GM18951 (cell line): ENCODE data around the gene LILRB5.
A peak's percentile ranks its signal among the peaks of the same experiment; 100 is the strongest.
"Not testable (repeated sequence)": the region's sequence is repeated elsewhere in the genome, so short reads cannot be mapped to it uniquely, and the experiment has no call there.

ENCODE experiments used
- POLR2A ChIP-seq: IDR thresholded peaks from 4 replicates; pipeline ENCODE4 v1.6.1; 2011; ENCODE audit warnings: mild to moderate bottlenecking; ENCODE audit not compliant: insufficient read length, insufficient read depth; ENCODE audit errors: extremely low read depth
- in situ Hi-C: fragments of 300-500 bp; cut with MboI; formaldehyde crosslinking; loops from one replicate; pipeline ENCODE4 v1.12.0; 2022; ENCODE audit warnings: low sequenced_read_pairs, mixed read lengths, inconsistent platforms; ENCODE audit not compliant: unreplicated experiment

LILRB5 gene

DNA sequence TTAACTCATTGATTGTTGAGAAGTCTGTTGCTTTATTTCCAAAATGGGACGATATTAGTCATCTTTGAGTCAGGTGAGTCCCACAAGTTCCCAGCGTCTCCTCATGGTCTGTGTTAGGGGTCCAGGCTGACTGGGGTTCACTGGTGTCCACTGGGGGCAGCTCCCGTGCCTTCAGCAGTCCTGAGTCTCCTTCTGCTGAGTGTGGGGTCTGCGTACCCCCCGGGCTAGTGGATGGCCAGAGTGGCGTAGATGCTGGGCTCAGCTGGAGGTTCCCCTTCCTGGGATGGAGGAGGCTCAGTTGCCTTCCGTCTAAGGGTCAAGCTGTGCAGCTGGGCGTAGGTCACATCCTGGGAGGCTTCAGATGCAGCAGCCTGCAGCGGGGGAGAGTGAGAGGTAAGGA, 40.2 kb downstream of the LILRB5 start:
- in situ Hi-C loops = no loop called here
- TF ChIP-seq POLR2A = no peak

DNA sequence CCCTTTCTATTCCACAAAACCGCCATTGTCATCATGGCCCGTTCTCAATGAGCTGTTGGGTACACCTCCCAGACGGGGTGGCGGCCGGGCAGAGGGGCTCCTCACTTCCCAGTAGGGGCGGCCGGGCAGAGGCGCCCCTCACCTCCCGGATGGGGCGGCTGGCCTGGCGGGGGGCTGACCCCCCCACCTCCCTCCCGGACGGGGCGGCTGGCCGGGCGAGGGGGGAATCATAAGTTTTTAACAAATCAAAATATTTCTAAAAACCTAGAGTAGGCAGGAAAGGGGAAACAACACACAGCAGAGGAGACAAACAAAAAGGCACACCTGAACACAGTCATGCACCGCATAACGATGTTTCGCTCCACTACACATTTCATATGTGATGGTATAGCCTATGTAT, 42.3 kb downstream of the LILRB5 start:
- in situ Hi-C loops = not testable (repeated sequence)

DNA sequence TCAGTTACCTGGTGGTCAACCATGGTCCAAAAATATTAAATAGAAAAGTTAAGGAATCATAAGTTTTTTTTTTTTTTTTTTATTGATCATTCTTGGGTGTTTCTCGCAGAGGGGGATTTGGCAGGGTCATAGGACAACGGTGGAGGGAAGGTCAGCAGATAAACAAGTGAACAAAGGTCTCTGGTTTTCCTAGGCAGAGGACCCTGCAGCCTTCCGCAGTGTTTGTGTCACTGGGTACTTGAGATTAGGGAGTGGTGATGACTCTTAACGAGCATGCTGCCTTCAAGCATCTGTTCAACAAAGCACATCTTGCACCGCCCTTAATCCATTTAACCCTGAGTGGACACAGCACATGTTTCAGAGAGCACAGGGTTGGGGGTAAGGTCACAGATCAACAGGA, 42.9 kb downstream of the LILRB5 start:
- in situ Hi-C loops = not testable (repeated sequence)

DNA sequence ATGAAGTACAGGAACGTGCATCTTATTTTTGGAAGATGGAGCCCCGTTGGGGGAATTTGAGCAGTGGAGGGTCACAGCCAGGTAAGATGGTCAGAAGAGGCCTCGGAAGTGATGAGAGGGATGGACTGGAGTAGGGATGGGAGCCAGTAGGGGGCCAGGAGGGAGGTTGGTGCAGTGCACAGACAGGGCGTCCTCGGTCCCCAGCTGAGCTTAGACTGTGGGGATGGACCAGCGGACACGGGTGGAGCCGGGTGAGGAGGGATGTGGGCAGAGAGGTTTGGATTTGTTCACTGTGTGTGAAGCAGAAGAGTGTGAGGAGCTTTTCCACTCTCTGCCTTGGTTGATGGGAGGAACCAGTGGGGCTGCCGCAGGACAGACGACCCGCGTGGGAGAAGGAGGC, 45.8 kb downstream of the LILRB5 start:
- no peak for TF ChIP-seq POLR2A
- in situ Hi-C loops = no loop called here

DNA sequence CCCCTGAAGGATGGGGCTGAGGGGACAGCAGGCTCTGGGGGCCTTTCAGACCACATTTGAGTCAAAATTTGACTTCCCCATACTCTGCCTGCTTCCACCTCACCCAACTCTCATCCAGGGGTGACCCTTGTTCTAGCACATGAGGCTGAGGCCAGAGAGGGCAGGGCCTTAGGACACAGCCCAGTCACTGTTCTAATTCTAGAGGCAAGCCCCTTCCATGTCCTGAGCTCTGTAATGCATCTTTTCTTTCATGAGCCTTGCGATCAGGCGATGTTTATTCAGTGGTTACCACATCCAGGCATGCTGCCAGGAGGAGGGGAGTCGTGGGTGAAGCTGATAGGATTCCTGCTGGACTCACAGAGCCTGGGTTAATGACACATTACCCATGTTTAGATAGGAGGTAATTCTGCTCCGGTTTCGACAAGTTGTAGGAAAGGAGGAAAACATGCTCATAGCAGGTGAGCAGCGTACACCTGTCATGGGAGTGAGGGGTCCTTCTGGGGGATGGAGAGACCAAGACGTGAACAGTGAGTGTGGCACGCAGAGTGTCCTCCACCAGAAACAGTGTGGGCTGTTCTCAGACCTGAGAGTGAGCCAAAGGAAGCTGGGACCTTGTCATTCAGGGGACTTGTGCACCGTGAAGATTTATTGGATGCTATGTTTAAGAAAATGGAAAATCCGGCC, 47.1 kb downstream of the LILRB5 start:
- no peak for TF ChIP-seq POLR2A
- in situ Hi-C loops = no loop called here

DNA sequence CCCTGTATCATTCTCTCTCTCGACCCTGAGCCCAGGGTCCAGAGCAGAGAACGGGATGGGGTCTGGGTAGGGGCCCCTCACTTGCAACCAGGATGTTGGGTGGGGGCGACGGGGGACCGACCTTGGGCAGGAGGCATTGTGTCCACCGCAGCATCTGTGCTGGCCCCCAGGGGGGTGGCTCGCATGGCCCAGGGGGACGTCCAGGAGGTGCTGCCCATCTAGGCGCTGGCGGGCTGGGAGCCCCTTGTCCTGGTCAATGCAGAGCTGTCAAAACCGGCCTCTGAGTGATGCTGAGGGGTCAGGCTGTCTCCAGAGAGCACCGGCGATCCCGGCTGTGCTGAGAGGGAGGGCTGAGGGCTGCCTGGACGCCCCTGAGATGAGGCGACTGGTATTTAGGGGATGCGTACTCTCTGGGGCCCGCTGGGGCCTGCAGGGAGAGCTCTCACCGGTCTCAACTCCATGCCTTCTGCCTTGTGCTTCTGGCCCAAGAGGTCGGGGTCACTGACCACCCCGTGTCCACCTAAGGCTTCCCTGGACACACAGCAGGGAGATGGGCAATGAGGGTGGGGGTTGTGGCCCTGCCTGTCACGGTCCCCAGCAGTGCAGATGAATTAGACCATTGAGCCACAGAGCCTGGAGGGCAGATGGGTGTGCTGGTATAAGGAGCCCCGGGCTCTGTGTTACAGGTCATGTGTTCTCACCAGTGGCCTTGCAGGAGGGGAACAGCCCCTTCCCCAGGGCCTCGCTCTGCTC, 47.8 kb downstream of the LILRB5 start:
- in situ Hi-C loops = no loop called here
- peak; percentile 11 for TF ChIP-seq POLR2A

DNA sequence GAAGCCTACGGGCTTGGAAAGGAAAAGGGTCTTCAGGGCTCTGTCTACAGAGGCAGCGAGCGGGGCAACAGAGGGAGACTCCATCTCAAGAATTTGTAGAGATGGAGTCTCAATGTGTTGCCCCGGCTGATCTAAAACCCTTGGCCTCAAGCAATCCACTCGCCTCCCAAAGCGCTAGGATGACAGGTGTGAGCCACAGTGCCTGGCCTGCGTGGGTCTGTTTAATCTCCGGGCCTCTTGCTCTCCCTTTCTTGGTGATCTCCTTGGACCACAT, 48.4 kb downstream of the LILRB5 start:
- in situ Hi-C loops = no loop called here
- TF ChIP-seq POLR2A = peak; percentile 20

DNA sequence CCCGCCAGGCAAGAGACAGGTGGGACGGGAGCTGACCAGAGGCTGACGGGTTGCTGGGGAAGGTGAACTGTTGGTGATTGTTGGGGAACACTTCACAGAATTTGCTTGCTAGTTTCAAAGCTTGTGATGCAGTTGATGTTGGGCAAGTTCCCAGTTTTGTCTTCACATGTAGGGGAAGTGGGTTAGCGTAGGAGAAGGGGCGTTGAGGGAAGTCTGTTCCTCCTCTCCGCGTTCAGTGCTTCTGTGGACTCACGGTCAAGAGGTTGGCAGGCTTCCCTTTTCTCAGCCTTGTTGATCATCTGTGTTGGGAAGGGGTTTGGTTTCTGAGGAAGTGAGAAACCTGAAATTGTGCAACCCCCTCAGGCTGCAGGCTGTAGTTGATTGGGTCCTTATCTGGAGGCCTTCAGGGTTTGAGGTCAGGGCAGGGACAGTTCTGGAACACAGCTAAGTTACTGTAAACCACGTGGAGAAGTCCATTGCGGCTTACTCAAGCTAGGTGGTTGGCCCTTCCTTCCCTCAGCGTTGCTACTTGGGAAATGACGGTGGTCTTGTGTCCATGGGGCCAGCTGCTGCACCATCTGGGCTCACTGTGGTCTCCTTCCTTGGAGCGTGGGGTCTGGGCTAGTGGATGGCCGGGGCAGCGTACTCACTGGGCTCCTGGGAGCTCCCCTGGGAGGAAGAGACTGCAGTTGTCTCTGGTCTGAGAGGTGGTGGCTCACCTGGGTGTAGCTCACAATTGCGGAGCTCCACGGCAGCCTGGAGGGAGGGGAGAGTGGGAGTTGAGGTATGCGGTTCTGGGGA, 48.9 kb downstream of the LILRB5 start:
- TF ChIP-seq POLR2A = peak; percentile 35
- in situ Hi-C loops = no loop called here

DNA sequence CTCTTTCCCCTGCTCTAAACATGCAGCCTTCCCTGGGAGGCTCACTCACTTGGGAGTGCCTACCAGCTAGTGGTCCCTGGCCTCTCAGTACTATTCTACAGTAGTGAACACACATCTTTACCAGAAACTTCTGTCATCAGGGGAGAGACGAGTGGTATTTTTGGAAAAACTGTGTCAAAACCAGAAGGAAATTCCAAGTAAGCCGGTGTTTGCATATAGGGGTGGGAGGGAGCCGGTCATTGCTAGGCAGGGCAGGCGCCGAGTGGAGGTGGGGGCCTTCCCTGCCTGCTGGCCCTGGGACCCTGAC, 49.4 kb downstream of the LILRB5 start:
- in situ Hi-C loops = no loop called here
- TF ChIP-seq POLR2A = no peak

DNA sequence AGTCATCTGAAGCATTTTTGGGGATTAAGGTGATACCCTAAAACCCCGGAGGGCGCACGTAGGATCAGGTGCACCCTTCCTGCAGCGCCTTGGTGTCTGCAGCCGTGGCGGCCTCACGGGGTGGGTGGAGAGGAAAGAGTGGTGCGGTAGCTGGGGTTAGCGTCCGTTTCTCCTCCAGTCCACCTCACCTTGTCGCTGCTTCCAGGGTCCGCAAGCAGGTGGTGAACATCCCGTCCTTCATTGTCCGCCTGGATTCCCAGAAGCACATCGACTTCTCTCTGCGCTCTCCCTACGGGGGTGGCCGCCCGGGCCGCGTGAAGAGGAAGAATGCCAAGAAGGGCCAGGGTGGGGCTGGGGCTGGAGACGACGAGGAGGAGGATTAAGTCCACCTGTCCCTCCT, 49.9 kb downstream of the LILRB5 start:
- in situ Hi-C loops = not testable (repeated sequence)

DNA sequence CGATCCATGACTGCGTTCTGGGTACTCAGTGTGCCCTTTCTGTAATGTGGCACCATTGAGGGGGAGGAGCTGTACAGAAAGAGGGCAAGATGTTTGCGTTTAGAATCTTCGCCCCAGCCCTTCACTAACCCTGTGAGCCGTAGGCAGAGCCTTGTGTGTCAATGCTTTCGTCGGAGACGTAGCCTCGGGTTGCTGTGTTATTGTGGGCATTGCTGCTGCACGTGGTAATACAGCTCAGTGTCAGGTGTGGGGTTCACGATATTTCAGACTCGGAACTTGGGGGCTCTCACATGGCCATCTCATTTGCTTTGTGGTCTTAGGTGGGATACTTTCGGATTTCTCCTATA, 50.3 kb downstream of the LILRB5 start:
- TF ChIP-seq POLR2A = no peak
- in situ Hi-C loops = no loop called here

DNA sequence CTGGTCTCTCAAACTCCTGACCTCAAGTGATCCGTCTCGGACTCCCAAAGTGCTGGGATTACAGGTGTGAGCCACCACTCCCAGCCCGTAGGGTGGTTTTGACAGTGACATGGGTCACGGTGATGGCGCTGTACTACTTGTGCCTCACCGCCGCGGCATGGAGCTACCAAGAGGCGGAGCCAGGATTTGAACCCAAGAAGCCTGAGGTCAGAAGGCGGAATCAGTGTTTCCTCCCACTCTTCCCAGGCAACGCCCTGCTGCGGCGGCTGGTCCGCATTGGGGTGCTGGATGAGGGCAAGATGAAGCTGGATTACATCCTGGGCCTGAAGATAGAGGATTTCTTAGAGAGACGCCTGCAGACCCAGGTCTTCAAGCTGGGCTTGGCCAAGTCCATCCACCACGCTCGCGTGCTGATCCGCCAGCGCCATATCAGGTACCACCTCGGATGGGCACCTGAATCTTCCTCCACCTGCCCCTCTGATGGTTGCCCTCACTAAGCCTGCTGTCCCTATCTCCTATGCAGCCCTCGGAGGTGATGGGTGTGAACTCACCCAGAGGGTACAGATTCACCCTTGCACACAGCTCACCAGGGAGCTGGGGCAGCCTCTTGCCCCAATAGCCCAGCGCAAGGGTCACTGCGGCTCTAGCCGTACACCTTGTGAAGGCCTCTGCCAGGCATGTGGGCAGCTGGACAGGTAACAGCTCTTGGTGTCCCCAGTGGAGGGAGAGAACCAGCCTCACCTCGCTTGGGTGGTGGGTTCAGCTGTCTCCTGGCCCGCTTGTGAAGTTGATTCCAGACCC, 50.8 kb downstream of the LILRB5 start:
- in situ Hi-C loops = no loop called here
- peak; percentile 37 for TF ChIP-seq POLR2A

DNA sequence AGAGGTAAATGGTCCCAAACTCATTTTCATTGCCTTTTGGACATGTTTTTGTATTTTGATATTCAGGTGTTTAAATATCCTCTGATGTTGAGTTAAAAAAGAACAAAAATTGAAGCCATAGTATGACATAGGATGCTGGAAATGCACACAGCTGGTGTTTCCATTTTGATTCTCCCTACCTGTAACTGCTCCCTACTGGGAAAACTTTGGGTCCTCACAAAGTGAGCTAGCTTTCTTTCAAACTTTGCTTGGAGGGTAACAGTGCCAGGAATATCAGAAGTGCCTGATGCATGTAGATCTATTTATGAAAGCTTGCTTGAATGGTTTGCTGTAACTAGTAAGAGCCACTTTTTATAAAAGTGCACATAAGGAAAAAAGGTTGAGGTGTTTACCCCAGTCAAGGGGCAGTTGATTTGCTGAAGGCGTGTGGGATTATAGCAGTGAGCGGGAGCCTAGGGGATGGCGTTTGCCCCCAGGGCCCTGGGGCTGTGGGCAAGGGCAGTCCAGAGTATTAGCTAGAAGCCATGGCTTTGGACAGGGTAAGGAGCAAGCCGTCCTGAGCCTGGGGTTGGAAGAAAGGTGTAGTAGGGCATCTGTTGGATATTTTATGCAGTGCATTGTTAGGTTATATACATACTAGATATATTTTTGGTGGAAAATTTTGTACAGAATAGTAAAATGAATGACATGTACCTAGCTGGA, 52.2 kb downstream of the LILRB5 start:
- no peak for TF ChIP-seq POLR2A
- in situ Hi-C loops = no loop called here
